ENCODE data around the gene NRG3.

DNA sequence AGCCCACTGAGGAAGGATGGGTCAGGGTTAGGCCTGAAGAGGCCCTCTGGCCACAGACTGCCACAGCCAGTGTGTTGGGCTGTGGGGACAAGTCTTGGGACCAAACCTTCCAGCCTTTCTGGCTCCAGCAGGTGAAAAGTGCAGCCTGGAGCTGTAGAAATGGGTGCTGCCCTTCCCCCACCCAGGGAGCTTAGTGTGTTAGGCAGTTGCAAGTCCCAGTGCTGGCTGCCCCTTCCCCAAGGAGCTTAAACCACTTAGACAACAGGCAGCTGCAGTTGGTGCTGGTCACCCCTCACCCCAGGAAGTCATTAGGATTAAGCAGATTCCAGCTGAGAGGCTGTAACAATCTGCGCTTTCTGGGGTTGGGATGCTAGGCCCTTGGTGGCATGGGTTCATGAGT is 563.3 kb downstream of the NRG3 start:
- TF ChIP-seq, protein P1, sequence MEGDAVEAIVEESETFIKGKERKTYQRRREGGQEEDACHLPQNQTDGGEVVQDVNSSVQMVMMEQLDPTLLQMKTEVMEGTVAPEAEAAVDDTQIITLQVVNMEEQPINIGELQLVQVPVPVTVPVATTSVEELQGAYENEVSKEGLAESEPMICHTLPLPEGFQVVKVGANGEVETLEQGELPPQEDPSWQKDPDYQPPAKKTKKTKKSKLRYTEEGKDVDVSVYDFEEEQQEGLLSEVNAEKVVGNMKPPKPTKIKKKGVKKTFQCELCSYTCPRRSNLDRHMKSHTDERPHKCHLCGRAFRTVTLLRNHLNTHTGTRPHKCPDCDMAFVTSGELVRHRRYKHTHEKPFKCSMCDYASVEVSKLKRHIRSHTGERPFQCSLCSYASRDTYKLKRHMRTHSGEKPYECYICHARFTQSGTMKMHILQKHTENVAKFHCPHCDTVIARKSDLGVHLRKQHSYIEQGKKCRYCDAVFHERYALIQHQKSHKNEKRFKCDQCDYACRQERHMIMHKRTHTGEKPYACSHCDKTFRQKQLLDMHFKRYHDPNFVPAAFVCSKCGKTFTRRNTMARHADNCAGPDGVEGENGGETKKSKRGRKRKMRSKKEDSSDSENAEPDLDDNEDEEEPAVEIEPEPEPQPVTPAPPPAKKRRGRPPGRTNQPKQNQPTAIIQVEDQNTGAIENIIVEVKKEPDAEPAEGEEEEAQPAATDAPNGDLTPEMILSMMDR (IDR thresholded peaks at IDR 0.05): no peak
- no peak for TF ChIP-seq EZH2 (IDR thresholded peaks at IDR 0.05; ENCODE audit: borderline replicate concordance, insufficient read depth, low read depth, low read length, poor library complexity, severe bottlenecking)
